ENCODE data around the gene NEDD4L. TPM values are rescaled to one million over a fixed set of nuclear protein-coding genes. Genes with fewer than 3 reads are reported as not detected.

Gene NEDD4L
- total and polyA plus RNA-seq, 10 of the 15 experiments (the other 5 are each of a cell fraction or from before 2014, with no cell fraction given): 7.4 to 24.0 (median 17.7) TPM

DNA sequence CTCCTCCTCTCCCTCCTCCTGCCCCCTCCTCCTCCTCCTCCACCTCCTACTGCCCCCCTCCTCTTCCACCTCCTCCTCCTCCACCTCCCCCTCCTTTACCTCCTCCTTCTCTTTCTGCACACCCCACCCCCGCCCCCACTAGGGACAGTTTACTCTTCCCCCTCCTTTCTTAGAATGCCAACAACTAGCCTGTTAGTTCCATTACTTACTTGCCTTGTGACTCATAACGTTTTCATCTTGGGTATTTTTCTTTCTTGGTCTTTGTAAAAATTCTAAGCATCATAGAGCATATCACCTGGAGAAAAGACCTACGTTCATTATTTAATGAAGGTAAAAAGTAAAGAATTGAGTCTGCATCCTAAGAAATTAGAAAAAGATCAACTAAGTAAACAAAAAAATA is 165.3 kb downstream of the NEDD4L start:
- ChIA-PET SMC1A (ENCODE audit: uncharacterized antibody, unreplicated experiment) (interaction anchor here (1.7 to 2.9 kb wide), 3 partner anchors 12 to 16 kb away, joined by 7 to 31 read pairs (median 9); no protein-coding TSS in a partner anchor), POLR2A (interaction anchor here (1.6 kb wide), 1 partner anchor 15 kb away, joined by 8 read pairs; no protein-coding TSS in a partner anchor), CTCF (interaction anchor here (2.2 kb wide), 1 partner anchor 15 kb away, joined by 12 read pairs; no protein-coding TSS in a partner anchor), RAD21 (ENCODE audit: unreplicated experiment) (interaction anchor here (0.6 to 1.8 kb wide), 7 partner anchors 10 to 112 kb away, joined by 3 to 10 read pairs (median 4); no protein-coding TSS in a partner anchor)
- no peak overlapping the region for H3K27ac ChIP-seq (ENCODE audit: control insufficient read depth, insufficient read depth)
- peaks cover 8% of the 10 kb centered on the region; the same call in 1 of the 2 replicates for H3K4me1 ChIP-seq (ENCODE audit: control insufficient read depth, insufficient read depth, low read length)
- ATAC-seq (peak; percentile 13; the same call in 1 of the 3 replicates), DNase-seq (ENCODE audit: low read depth, low spot score) (no peak), FAIRE-seq (no peak)
- no peaks in the 10 kb centered on the region for H3K27me3 ChIP-seq (replicated peaks in 1 of 2; ENCODE audit: control insufficient read depth in 2 of 2, insufficient read depth in 2 of 2, low read length in 1 of 2)
- H3K9me3 ChIP-seq (replicated peaks; ENCODE audit: control insufficient read depth, insufficient read depth, low read length): no peaks in the 10 kb centered on the region; the same call in 2 of the 3 replicates
- H2AFZ ChIP-seq (ENCODE audit: control insufficient read depth, low read depth, low read length): no peak overlapping the region
- H3K4me3 ChIP-seq: no peak overlapping the region
- intact Hi-C loops (cut with micrococcal nuclease; ENCODE audit: unreplicated experiment) (no loop called here), in situ Hi-C loops (cut with MboI) (no loop called here)
- no peaks in the 10 kb centered on the region; a peak in 1 of 4 replicates for H3K36me3 ChIP-seq (ENCODE audit: control insufficient read depth in 2 of 2, insufficient read depth in 2 of 2, low read length in 1 of 2)
- 0% methylated on average over 2 of the region's 3 CpGs for WGBS (ENCODE audit: insufficient coverage, insufficient replicate concordance, low lambda C conversion rate, missing lambda C conversion rate)
- H3K79me2 ChIP-seq (ENCODE audit: control insufficient read depth, insufficient read depth, low read length): no peaks in the 10 kb centered on the region
- no peaks in the 10 kb centered on the region for H4K20me1 ChIP-seq (ENCODE audit: control insufficient read depth, insufficient read depth)
- BruUV-seq (replicated peaks): no TSS peak
- no peak overlapping the region for H3K4me2 ChIP-seq (ENCODE audit: control insufficient read depth, insufficient read depth)
- H3K9ac ChIP-seq (ENCODE audit: control insufficient read depth, insufficient read depth, low read length): no peak overlapping the region
- TF ChIP-seq ZBED1 (IDR thresholded peaks at IDR 0.05; ENCODE audit: borderline replicate concordance): no peak
- 0 out of 2 replicates have a peak, but pooled peaks have one; percentile 2 for TF ChIP-seq RAD21 (IDR thresholded peaks at IDR 0.05; ENCODE audit: insufficient read depth, low read depth, low read length)
- TF ChIP-seq, protein P1, sequence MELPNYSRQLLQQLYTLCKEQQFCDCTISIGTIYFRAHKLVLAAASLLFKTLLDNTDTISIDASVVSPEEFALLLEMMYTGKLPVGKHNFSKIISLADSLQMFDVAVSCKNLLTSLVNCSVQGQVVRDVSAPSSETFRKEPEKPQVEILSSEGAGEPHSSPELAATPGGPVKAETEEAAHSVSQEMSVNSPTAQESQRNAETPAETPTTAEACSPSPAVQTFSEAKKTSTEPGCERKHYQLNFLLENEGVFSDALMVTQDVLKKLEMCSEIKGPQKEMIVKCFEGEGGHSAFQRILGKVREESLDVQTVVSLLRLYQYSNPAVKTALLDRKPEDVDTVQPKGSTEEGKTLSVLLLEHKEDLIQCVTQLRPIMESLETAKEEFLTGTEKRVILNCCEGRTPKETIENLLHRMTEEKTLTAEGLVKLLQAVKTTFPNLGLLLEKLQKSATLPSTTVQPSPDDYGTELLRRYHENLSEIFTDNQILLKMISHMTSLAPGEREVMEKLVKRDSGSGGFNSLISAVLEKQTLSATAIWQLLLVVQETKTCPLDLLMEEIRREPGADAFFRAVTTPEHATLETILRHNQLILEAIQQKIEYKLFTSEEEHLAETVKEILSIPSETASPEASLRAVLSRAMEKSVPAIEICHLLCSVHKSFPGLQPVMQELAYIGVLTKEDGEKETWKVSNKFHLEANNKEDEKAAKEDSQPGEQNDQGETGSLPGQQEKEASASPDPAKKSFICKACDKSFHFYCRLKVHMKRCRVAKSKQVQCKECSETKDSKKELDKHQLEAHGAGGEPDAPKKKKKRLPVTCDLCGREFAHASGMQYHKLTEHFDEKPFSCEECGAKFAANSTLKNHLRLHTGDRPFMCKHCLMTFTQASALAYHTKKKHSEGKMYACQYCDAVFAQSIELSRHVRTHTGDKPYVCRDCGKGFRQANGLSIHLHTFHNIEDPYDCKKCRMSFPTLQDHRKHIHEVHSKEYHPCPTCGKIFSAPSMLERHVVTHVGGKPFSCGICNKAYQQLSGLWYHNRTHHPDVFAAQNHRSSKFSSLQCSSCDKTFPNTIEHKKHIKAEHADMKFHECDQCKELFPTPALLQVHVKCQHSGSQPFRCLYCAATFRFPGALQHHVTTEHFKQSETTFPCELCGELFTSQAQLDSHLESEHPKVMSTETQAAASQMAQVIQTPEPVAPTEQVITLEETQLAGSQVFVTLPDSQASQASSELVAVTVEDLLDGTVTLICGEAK (IDR thresholded peaks at IDR 0.05; ENCODE audit: borderline replicate concordance): no peak
- 0 out of 2 replicates have a peak, but pooled peaks have one; percentile 22 for TF ChIP-seq ATF7 (IDR thresholded peaks at IDR 0.05; ENCODE audit: low read depth)
- TF ChIP-seq BCL11A (IDR thresholded peaks at IDR 0.05; ENCODE audit: low read depth, low read length): no peak
- TF ChIP-seq TBL1XR1 (IDR thresholded peaks at IDR 0.05; ENCODE audit: low read depth, low read length): no peak
- TF ChIP-seq CHD2 (IDR thresholded peaks at IDR 0.05; ENCODE audit: borderline replicate concordance, low read depth, low read length): 0 out of 2 replicates have a peak, but pooled peaks have one; percentile 13
- TF ChIP-seq NFIC (IDR thresholded peaks at IDR 0.05; ENCODE audit: low read depth, low read length): no peak
- TF ChIP-seq NR2F1 (conservative IDR thresholded peaks at IDR 0.05): no peak
- peak in 1 of 2 experiments; percentile 38; a peak in 1 of 3 replicates for TF ChIP-seq EGR1 (IDR thresholded peaks at IDR 0.05; ENCODE audit: borderline replicate concordance in 1 of 2, low read depth in 2 of 2, low read length in 2 of 2)
- no peak for TF ChIP-seq ETV6 (conservative IDR thresholded peaks at IDR 0.05 in 1 of 2, IDR thresholded peaks at IDR 0.05 in 1 of 2; ENCODE audit: borderline replicate concordance in 1 of 2, low read depth in 1 of 2)
- no peak for TF ChIP-seq WRNIP1 (IDR thresholded peaks at IDR 0.05; ENCODE audit: borderline replicate concordance, low read depth, low read length)
- no peak for TF ChIP-seq NRF1 (conservative IDR thresholded peaks at IDR 0.05; ENCODE audit: low read depth, low read length)
- TF ChIP-seq, protein P2, sequence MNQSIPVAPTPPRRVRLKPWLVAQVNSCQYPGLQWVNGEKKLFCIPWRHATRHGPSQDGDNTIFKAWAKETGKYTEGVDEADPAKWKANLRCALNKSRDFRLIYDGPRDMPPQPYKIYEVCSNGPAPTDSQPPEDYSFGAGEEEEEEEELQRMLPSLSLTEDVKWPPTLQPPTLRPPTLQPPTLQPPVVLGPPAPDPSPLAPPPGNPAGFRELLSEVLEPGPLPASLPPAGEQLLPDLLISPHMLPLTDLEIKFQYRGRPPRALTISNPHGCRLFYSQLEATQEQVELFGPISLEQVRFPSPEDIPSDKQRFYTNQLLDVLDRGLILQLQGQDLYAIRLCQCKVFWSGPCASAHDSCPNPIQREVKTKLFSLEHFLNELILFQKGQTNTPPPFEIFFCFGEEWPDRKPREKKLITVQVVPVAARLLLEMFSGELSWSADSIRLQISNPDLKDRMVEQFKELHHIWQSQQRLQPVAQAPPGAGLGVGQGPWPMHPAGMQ (IDR thresholded peaks at IDR 0.05; ENCODE audit: borderline replicate concordance): no peak
- TF ChIP-seq YY1 (IDR thresholded peaks at IDR 0.05; ENCODE audit: low read depth, low read length): no peak
- TF ChIP-seq ZNF622 (IDR thresholded peaks at IDR 0.05): no peak
- TF ChIP-seq ATF2 (IDR thresholded peaks at IDR 0.05; ENCODE audit: low read length): no peak
